ENCODE data around the gene HDAC4. TPM values are rescaled to one million over a fixed set of nuclear protein-coding genes. Genes with fewer than 3 reads are reported as not detected.

The HDAC4 gene
- total RNA-seq, 1 experiment from 2014 or later: 47.6 TPM

DNA sequence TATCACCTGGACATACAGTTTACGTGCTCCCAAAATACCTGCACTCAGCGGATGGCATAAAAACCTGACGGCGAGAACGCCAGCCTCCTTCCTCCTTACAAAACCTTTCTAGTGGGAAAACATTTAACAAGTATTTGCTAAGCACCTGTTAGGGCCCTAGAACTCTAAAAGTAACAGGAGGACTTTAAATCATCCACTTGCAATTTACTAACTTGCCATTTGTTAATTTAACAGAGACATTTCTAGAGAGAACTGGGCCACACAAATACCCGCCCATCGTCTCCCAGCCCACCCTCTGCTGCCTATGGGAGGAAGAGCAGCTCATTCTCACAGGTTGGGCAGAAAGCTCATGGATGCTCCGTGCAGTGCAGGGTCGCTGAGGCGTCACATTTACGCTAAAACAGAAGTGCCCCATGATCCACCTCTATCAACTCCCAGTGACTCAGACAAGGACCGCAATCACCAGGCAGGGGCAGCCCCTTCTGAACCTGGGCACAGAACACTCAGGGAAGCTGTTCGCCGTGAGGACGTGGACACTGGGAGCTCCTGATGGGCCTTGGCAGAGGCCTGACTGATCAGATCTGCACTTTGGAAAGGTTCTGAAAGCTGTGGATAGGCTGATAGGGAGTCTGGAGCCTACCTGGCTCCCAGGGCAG is 106.9 kb downstream of the HDAC4 start (continued):
- TF ChIP-seq EZH2 (IDR thresholded peaks at IDR 0.05) (no peak), EGR1 (IDR thresholded peaks at IDR 0.05; ENCODE audit: low read depth) (no peak)
- TF ChIP-seq, protein P1, sequence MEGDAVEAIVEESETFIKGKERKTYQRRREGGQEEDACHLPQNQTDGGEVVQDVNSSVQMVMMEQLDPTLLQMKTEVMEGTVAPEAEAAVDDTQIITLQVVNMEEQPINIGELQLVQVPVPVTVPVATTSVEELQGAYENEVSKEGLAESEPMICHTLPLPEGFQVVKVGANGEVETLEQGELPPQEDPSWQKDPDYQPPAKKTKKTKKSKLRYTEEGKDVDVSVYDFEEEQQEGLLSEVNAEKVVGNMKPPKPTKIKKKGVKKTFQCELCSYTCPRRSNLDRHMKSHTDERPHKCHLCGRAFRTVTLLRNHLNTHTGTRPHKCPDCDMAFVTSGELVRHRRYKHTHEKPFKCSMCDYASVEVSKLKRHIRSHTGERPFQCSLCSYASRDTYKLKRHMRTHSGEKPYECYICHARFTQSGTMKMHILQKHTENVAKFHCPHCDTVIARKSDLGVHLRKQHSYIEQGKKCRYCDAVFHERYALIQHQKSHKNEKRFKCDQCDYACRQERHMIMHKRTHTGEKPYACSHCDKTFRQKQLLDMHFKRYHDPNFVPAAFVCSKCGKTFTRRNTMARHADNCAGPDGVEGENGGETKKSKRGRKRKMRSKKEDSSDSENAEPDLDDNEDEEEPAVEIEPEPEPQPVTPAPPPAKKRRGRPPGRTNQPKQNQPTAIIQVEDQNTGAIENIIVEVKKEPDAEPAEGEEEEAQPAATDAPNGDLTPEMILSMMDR (IDR thresholded peaks at IDR 0.05 in 2 of 3, conservative IDR thresholded peaks at IDR 0.05 in 1 of 3; ENCODE audit: borderline replicate concordance in 1 of 3, insufficient read depth in 1 of 3, low read depth in 2 of 3, low read length in 2 of 3): no peak

DNA sequence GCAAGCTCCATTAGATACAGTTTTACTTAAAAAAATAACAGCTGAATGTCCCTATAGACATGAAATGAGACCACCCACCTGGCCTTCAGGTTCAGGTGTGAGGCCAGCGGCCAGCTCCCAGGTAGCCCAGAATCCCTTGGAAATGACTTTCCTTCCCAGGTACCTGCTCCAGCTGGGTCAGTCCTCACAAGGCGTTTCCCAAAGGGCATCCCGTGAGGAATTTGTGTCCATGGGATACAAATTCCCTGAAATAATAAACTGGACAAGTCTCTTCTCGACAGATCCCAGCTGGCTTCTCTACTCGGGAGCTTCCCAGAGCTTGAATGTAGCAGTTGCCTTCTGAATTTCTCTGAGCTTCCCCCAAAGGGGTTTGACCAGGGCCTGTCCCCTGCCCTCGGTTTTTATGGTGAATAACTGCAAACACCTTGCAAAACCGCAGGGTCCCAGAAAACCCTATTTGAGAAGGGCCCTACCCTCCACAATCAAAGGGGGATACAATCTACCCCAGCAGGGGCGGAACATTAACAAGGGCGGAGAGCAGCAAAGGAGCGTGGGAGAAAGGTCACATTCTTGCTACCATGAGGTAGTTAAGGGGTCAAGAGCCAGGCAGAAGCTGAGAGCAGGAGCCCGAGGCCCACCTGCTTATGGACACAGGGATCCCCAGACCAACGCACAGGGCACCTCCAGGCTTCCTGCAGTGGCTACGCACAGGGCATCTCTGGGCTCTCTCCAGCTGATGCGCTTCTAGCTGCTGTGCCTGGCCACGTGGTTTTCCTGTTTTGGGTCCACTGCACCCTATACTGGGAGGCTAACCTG is 107.7 kb downstream of the HDAC4 start:
- Histone ChIP-seq H3K4me3 (replicated peaks in 1 of 2; ENCODE audit: low read depth in 1 of 2, low read length in 2 of 2) (no peak overlapping the region), H2AFZ (ENCODE audit: low read depth, low read length, poor library complexity, severe bottlenecking) (no peak overlapping the region), H3K9me2 (ENCODE audit: insufficient read depth) (no peaks in the 10 kb centered on the region), H3K79me2 (ENCODE audit: insufficient read depth, low read length) (peaks cover 18% of the 10 kb centered on the region; the same call in 1 of the 2 replicates), H3K4me2 (ENCODE audit: low read length) (no peak overlapping the region), H3K9me3 (ENCODE audit: control insufficient read depth in 1 of 2, insufficient read depth in 1 of 2, low read depth in 1 of 2, low read length in 2 of 2) (no peaks in the 10 kb centered on the region), H3K36me3 (ENCODE audit: control insufficient read depth in 1 of 2, insufficient read depth in 2 of 2, low read length in 2 of 2) (no peaks in the 10 kb centered on the region), H3K9ac (ENCODE audit: low read length) (no peak overlapping the region), H4K20me1 (ENCODE audit: insufficient read depth) (no peaks in the 10 kb centered on the region), H3K27ac (ENCODE audit: low read depth, low read length) (no peak overlapping the region), H3K4me1 (ENCODE audit: control insufficient read depth in 1 of 2, insufficient read depth in 2 of 2, low read length in 2 of 2) (peaks cover 0 to 58% of the 10 kb centered on the region in 2 experiments; a peak in 3 of 4 replicates), H3K27me3 (ENCODE audit: insufficient read depth, low read length) (no peaks in the 10 kb centered on the region)
- POLR2A ChIA-PET: no interaction called here
- ATAC-seq (no peak), DNase-seq (ENCODE audit: low read depth, low spot score) (no peak)
- TF ChIP-seq, protein P2, sequence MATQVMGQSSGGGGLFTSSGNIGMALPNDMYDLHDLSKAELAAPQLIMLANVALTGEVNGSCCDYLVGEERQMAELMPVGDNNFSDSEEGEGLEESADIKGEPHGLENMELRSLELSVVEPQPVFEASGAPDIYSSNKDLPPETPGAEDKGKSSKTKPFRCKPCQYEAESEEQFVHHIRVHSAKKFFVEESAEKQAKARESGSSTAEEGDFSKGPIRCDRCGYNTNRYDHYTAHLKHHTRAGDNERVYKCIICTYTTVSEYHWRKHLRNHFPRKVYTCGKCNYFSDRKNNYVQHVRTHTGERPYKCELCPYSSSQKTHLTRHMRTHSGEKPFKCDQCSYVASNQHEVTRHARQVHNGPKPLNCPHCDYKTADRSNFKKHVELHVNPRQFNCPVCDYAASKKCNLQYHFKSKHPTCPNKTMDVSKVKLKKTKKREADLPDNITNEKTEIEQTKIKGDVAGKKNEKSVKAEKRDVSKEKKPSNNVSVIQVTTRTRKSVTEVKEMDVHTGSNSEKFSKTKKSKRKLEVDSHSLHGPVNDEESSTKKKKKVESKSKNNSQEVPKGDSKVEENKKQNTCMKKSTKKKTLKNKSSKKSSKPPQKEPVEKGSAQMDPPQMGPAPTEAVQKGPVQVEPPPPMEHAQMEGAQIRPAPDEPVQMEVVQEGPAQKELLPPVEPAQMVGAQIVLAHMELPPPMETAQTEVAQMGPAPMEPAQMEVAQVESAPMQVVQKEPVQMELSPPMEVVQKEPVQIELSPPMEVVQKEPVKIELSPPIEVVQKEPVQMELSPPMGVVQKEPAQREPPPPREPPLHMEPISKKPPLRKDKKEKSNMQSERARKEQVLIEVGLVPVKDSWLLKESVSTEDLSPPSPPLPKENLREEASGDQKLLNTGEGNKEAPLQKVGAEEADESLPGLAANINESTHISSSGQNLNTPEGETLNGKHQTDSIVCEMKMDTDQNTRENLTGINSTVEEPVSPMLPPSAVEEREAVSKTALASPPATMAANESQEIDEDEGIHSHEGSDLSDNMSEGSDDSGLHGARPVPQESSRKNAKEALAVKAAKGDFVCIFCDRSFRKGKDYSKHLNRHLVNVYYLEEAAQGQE (IDR thresholded peaks at IDR 0.05; ENCODE audit: low read depth): no peak
- TF ChIP-seq ELF1 (IDR thresholded peaks at IDR 0.05; ENCODE audit: borderline replicate concordance, low read depth) (no peak), RAD21 (IDR thresholded peaks at IDR 0.05; ENCODE audit: low read depth) (no peak)
- TF ChIP-seq, protein P3, sequence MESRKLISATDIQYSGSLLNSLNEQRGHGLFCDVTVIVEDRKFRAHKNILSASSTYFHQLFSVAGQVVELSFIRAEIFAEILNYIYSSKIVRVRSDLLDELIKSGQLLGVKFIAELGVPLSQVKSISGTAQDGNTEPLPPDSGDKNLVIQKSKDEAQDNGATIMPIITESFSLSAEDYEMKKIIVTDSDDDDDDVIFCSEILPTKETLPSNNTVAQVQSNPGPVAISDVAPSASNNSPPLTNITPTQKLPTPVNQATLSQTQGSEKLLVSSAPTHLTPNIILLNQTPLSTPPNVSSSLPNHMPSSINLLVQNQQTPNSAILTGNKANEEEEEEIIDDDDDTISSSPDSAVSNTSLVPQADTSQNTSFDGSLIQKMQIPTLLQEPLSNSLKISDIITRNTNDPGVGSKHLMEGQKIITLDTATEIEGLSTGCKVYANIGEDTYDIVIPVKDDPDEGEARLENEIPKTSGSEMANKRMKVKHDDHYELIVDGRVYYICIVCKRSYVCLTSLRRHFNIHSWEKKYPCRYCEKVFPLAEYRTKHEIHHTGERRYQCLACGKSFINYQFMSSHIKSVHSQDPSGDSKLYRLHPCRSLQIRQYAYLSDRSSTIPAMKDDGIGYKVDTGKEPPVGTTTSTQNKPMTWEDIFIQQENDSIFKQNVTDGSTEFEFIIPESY (IDR thresholded peaks at IDR 0.05; ENCODE audit: extremely low read depth, insufficient replicate concordance, low read length): no peak
- RAD21 ChIA-PET (ENCODE audit: low non-redundant PET in 1 of 2, low total read pairs in 2 of 2, uncharacterized antibody in 2 of 2, unreplicated experiment in 2 of 2): no interaction called here
- no TSS peak for BruUV-seq (replicated peaks)
- intact Hi-C loops (cut with micrococcal nuclease): no loop called here
- CTCF ChIA-PET: no interaction called here
